Omental fat pad (tissue), 4 donors: ENCODE measurements around the gene RAPSN. TPM values are rescaled to one million over a fixed set of nuclear protein-coding genes. Genes with fewer than 3 reads are reported as not detected.

ENCODE experiments used
- ATAC-seq: fragments of 150-250 bp; one replicate; pipeline ENCODE4 v1.9.1; 2016; ENCODE audit warnings: mild to moderate bottlenecking, moderate library complexity; ENCODE audit not compliant: low FRiP score
- DNase-seq: peaks from one replicate; pipeline ENCODE4 v3.0.0-alpha.2; 2019; ENCODE audit warnings: low spot score
- total RNA-seq, 4 donors: library from RNA; depleted of rRNA; stranded (reverse); fragments of >200 nt; gene quantifications; one replicate each; pipeline ENCODE4 v1.1.0, GENCODE V29; 2016
- TF ChIP-seq, protein P1 (sequence below), 3 donors: fragments of 450-650 bp; IDR thresholded peaks; one replicate each; pipeline ENCODE4 v1.5.1; 2016 to 2017; ENCODE audit warnings: antibody characterized with exemption in 3 of 3, mild to moderate bottlenecking in 3 of 3, moderate library complexity in 2 of 3

The RAPSN gene
- total RNA-seq, result under 1 TPM in 2 of 4 donors, not detected in 2; 0.24 to 0.37 TPM

DNA sequence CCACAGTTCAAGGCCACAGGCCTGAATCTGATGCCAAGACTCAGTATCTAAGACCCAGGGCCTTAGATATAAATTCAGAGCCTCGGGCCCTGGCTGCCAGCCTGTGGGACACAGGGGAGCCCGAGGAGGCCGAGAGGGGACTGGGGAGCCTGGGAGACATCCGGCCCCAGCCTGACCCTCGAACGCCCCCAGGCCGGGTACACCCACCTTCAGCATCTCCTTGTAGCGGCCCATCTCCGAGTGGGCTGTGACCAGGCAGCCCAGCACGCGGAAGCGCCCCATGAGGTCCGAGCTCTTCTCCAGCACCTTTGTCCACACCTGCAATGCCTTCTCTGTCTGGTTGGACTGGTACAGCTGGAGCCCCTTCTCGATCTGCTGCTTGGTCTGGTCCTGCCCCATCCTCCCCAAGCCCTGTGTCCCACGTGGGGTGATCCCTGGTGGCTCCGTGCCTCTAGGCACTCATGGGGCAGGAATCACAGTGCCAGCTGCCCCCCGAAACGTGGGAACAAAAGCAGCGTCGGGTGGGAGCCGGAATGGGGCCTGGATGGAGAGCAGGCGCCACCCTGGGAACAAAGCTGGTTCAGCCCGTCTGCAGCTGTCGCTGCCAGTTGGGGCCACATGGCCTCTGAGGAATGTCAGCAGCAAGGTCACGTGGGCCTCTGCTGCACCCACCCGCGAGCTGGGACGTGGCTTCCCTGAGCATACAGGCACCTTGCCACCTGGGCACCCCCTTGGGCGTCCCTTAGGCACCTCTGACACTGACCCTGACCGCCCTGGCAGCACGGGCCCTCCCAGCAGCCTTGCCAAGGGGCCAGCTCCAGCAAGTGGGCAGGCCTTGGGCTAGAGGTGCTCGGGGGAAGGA, at the start of gene RAPSN:
Gene RAPSN (minus strand): TSS at position 571 of the 862 bp plus-strand sequence. CDS start 172 bp downstream, at position 399.
- TF ChIP-seq, protein P1, sequence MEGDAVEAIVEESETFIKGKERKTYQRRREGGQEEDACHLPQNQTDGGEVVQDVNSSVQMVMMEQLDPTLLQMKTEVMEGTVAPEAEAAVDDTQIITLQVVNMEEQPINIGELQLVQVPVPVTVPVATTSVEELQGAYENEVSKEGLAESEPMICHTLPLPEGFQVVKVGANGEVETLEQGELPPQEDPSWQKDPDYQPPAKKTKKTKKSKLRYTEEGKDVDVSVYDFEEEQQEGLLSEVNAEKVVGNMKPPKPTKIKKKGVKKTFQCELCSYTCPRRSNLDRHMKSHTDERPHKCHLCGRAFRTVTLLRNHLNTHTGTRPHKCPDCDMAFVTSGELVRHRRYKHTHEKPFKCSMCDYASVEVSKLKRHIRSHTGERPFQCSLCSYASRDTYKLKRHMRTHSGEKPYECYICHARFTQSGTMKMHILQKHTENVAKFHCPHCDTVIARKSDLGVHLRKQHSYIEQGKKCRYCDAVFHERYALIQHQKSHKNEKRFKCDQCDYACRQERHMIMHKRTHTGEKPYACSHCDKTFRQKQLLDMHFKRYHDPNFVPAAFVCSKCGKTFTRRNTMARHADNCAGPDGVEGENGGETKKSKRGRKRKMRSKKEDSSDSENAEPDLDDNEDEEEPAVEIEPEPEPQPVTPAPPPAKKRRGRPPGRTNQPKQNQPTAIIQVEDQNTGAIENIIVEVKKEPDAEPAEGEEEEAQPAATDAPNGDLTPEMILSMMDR (IDR thresholded peaks at IDR 0.05), result no peak
- ATAC-seq, result no peak
- DNase-seq, result no peak

DNA sequence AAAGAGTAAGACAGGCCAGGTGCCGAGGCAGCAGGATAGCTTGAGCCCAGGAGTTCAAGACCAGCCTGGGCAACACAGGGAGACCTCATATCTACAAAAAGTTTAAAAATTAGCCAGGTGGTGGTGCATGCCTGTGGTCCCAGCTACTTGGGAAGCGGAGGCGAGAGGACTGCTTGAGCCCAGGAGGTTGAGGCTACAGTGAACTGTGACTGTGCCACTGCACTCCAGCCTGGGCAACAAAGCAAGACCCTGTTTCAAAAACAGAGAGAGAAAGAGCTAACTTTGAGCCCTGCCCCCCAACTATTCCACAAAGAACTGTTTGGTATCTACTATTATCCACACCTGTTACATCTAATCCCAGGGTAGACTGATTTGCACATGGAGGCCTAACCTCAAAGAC, 49.2 kb upstream of the RAPSN start:
- no peak for ATAC-seq
- TF ChIP-seq, protein P1 (IDR thresholded peaks at IDR 0.05), result no peak
- no peak for DNase-seq

DNA sequence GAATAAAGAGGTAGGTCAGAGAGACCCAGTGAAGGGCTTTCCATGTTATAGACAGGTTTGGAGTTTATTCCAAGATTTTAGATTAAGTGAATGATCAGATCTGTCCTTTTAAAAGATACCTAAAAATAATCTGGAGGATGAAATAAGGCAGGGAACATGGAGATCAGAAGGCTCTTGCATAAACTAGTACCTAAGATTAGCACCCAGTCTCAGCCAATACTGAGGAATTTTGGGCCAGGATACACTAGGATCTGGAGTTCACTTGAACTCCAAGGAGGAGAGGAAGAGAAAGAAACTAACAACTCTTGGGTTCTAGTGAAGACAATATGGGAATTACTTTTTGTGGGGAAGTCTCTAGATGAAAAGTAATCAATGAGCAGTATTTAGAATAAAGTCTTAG, 47.9 kb upstream of the RAPSN start:
- TF ChIP-seq, protein P1 (IDR thresholded peaks at IDR 0.05), result no peak
- no peak for ATAC-seq
- no peak for DNase-seq

DNA sequence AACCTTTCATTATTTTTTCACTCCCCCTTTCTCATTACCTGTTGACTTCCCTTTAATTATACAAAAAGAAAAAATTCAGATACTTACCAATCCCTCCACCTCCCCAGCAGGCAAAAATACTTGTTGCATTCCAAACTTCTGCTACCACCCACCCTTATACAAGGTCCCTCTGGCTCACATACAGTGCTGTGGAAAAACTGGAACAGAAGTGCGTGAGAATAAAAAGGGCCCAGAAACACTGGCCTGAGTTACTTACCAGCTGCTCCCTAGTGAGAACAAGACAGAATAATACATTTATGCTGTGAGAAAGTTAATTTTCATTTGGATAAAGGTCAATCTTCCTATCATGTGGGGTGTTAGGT, 46.9 kb upstream of the RAPSN start:
- TF ChIP-seq, protein P1 (IDR thresholded peaks at IDR 0.05), result no peak
- ATAC-seq (no peak), DNase-seq (no peak)

DNA sequence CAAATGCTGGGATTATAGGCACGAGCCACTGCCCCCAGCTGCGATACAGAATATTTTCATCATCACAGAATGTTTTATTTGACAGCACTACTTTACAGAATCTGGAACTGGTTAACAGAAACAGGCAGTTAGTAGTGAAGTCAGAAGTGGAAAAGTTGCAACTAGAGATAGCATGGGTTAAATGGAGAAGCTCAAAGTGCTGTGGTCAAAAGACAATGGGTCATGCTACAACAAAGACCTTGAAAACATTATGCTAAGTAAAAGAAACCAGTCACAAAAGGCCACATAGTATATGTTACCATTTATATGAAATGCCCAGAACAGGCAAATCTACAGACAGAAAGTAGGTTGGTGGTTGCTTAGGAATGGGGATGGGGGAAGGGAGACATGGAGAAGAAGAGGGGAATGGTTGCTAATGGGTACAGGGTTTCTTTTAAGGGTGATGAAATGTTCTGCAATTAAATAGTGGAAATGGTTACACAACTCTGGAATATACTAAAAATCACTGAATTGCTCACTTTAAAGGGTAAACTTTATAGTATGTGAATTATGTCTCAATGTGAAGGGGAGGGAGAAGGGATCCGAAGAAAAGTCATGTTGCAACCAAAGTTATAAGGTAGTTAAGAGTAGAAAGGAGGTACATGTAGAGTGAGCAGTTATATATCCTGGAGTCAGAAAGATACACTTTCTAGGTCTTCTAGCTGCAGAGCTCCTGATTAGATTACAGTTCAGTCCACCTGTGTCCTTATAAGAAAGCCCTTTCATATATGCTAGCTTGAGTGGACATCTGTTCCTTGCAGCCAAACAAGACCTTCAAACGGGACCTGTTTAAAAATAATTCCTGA, 46.3 kb upstream of the RAPSN start:
- TF ChIP-seq, protein P1 (IDR thresholded peaks at IDR 0.05), result no peak
- no peak for DNase-seq
- no peak for ATAC-seq

DNA sequence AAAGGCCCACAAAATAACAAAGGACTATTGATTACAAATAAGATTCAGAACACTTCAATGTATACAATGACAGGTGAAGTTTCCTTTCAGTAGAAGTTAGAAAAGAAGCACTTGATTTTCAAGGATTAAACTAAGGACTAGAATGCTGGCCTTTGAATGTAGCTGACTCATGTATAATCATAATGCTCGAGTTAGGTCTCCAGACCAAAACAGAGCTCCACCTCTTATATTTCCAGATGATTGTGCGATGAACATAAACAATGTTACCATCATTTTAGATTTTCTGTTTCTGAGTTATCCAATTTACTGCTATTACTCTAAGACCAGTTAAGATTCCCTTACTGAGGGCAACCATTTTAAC, 40.4 kb upstream of the RAPSN start:
- ATAC-seq (no peak), DNase-seq (no peak)
- TF ChIP-seq, protein P1 (IDR thresholded peaks at IDR 0.05), result no peak
